ENCODE data around the gene ACP3.
"Not testable (repeated sequence)": the region's sequence is repeated elsewhere in the genome, so short reads cannot be mapped to it uniquely, and the experiment has no call there.

The ACP3 gene

GRCh38 chr3:132360717-132361116, 43.5 kb downstream of the ACP3 start:
- Histone ChIP-seq H3K9ac (ENCODE audit: low read length in 2 of 2) (no peak overlapping the region), H3K4me3 (ENCODE audit: low read length in 2 of 2) (no peak overlapping the region), H3K36me3 (ENCODE audit: control insufficient read depth in 2 of 2, insufficient read depth in 2 of 2, low read length in 2 of 2) (no peaks in the 10 kb centered on the region), H3K27ac (ENCODE audit: low read length) (no peak overlapping the region), H3K9me3 (ENCODE audit: control insufficient read depth in 2 of 2, low read length in 2 of 2) (no peaks in the 10 kb centered on the region), H3K4me1 (ENCODE audit: control insufficient read depth, insufficient read depth, low read length) (no peaks in the 10 kb centered on the region), H3K27me3 (ENCODE audit: control insufficient read depth in 1 of 2, insufficient read depth in 2 of 2, low read length in 2 of 2) (no peaks in the 10 kb centered on the region)

- H3K9ac ChIP-seq (ENCODE audit: low read length in 2 of 2), result no peak overlapping the region
- H3K36me3 ChIP-seq (ENCODE audit: control insufficient read depth in 2 of 2, insufficient read depth in 2 of 2, low read length in 2 of 2), result no peaks in the 10 kb centered on the region
- no peaks in the 10 kb centered on the region for H3K4me1 ChIP-seq (ENCODE audit: control insufficient read depth, insufficient read depth, low read length)
- H3K9me3 ChIP-seq (ENCODE audit: control insufficient read depth in 2 of 2, low read length in 2 of 2), result no peaks in the 10 kb centered on the region
- no peak overlapping the region for H3K27ac ChIP-seq (ENCODE audit: low read length)
- no peaks in the 10 kb centered on the region for H3K27me3 ChIP-seq (ENCODE audit: control insufficient read depth in 1 of 2, insufficient read depth in 2 of 2, low read length in 2 of 2)
- H3K4me3 ChIP-seq (ENCODE audit: low read length in 2 of 2), result no peak overlapping the region
Observed at GRCh38 chr3:132362329-132362728, 45.1 kb downstream of the ACP3 start.

GRCh38 chr3:132368515-132368914, 51.3 kb downstream of the ACP3 start:
- H3K4me1 ChIP-seq (ENCODE audit: control insufficient read depth, insufficient read depth, low read length), result no peaks in the 10 kb centered on the region
- H3K27ac ChIP-seq (ENCODE audit: low read length), result no peak overlapping the region
- no peak overlapping the region for H3K9ac ChIP-seq (ENCODE audit: low read length in 2 of 2)
- H3K27me3 ChIP-seq (ENCODE audit: control insufficient read depth in 1 of 2, insufficient read depth in 2 of 2, low read length in 2 of 2), result no peaks in the 10 kb centered on the region
- no peaks in the 10 kb centered on the region for H3K9me3 ChIP-seq (ENCODE audit: control insufficient read depth in 2 of 2, low read length in 2 of 2)
- H3K4me3 ChIP-seq (ENCODE audit: low read length in 2 of 2), result no peak overlapping the region
- H3K36me3 ChIP-seq (ENCODE audit: control insufficient read depth in 2 of 2, insufficient read depth in 2 of 2, low read length in 2 of 2), result no peaks in the 10 kb centered on the region

GRCh38 chr3:132368962-132369361, 51.8 kb downstream of the ACP3 start:
- Histone ChIP-seq H3K4me3 (ENCODE audit: low read length in 2 of 2) (no peak overlapping the region), H3K36me3 (ENCODE audit: control insufficient read depth in 2 of 2, insufficient read depth in 2 of 2, low read length in 2 of 2) (no peaks in the 10 kb centered on the region), H3K27me3 (ENCODE audit: control insufficient read depth in 1 of 2, insufficient read depth in 2 of 2, low read length in 2 of 2) (no peaks in the 10 kb centered on the region), H3K9me3 (ENCODE audit: control insufficient read depth in 2 of 2, low read length in 2 of 2) (no peaks in the 10 kb centered on the region), H3K9ac (ENCODE audit: low read length in 2 of 2) (no peak overlapping the region), H3K4me1 (ENCODE audit: control insufficient read depth, insufficient read depth, low read length) (no peaks in the 10 kb centered on the region), H3K27ac (ENCODE audit: low read length) (no peak overlapping the region)

GRCh38 chr3:132376945-132377354, 59.7 kb downstream of the ACP3 start:
- H3K27ac ChIP-seq (ENCODE audit: low read length); H3K4me3 ChIP-seq (ENCODE audit: low read length in 2 of 2): not testable (repeated sequence)

GRCh38 chr3:132378048-132378762, 61.0 kb downstream of the ACP3 start:
- H3K27me3 ChIP-seq (ENCODE audit: control insufficient read depth in 1 of 2, insufficient read depth in 2 of 2, low read length in 2 of 2), result peaks cover 0 to 2% of the 10 kb centered on the region in 2 donors
- H3K9me3 ChIP-seq (ENCODE audit: control insufficient read depth in 2 of 2, low read length in 2 of 2), result no peaks in the 10 kb centered on the region
- H3K4me3 ChIP-seq (ENCODE audit: low read length in 2 of 2), result no peak overlapping the region

More at GRCh38 chr3:132376945-132377354, 59.7 kb downstream of the ACP3 start:
- H3K9ac ChIP-seq (ENCODE audit: low read length in 2 of 2); H3K36me3 ChIP-seq (ENCODE audit: control insufficient read depth in 2 of 2, insufficient read depth in 2 of 2, low read length in 2 of 2); H3K9me3 ChIP-seq (ENCODE audit: control insufficient read depth in 2 of 2, low read length in 2 of 2); H3K4me1 ChIP-seq (ENCODE audit: control insufficient read depth, insufficient read depth, low read length); H3K27me3 ChIP-seq (ENCODE audit: control insufficient read depth in 1 of 2, insufficient read depth in 2 of 2, low read length in 2 of 2): not testable (repeated sequence)

GRCh38 chr3:132378846-132379245, 61.6 kb downstream of the ACP3 start:
- Histone ChIP-seq H3K27ac (ENCODE audit: low read length) (no peak overlapping the region), H3K4me3 (ENCODE audit: low read length in 2 of 2) (no peak overlapping the region), H3K9me3 (ENCODE audit: control insufficient read depth in 2 of 2, low read length in 2 of 2) (no peaks in the 10 kb centered on the region), H3K4me1 (ENCODE audit: control insufficient read depth, insufficient read depth, low read length) (no peaks in the 10 kb centered on the region), H3K9ac (ENCODE audit: low read length in 2 of 2) (no peak overlapping the region), H3K36me3 (ENCODE audit: control insufficient read depth in 2 of 2, insufficient read depth in 2 of 2, low read length in 2 of 2) (no peaks in the 10 kb centered on the region), H3K27me3 (ENCODE audit: control insufficient read depth in 1 of 2, insufficient read depth in 2 of 2, low read length in 2 of 2) (peaks cover 0 to 3% of the 10 kb centered on the region in 2 donors)

More at GRCh38 chr3:132378048-132378762, 61.0 kb downstream of the ACP3 start:
- Histone ChIP-seq H3K4me1 (ENCODE audit: control insufficient read depth, insufficient read depth, low read length) (no peaks in the 10 kb centered on the region), H3K27ac (ENCODE audit: low read length) (no peak overlapping the region), H3K9ac (ENCODE audit: low read length in 2 of 2) (no peak overlapping the region), H3K36me3 (ENCODE audit: control insufficient read depth in 2 of 2, insufficient read depth in 2 of 2, low read length in 2 of 2) (no peaks in the 10 kb centered on the region)

GRCh38 chr3:132380920-132381319, 63.7 kb downstream of the ACP3 start:
- Histone ChIP-seq H3K9me3 (ENCODE audit: control insufficient read depth in 2 of 2, low read length in 2 of 2) (no peaks in the 10 kb centered on the region), H3K27me3 (ENCODE audit: control insufficient read depth in 1 of 2, insufficient read depth in 2 of 2, low read length in 2 of 2) (peaks cover 0 to 3% of the 10 kb centered on the region in 2 donors), H3K9ac (ENCODE audit: low read length in 2 of 2) (no peak overlapping the region), H3K27ac (ENCODE audit: low read length) (no peak overlapping the region), H3K4me1 (ENCODE audit: control insufficient read depth, insufficient read depth, low read length) (no peaks in the 10 kb centered on the region), H3K36me3 (ENCODE audit: control insufficient read depth in 2 of 2, insufficient read depth in 2 of 2, low read length in 2 of 2) (no peaks in the 10 kb centered on the region), H3K4me3 (ENCODE audit: low read length in 2 of 2) (no peak overlapping the region)

- Histone ChIP-seq H3K27me3 (ENCODE audit: control insufficient read depth in 1 of 2, insufficient read depth in 2 of 2, low read length in 2 of 2) (peaks cover 0 to 3% of the 10 kb centered on the region in 2 donors), H3K9me3 (ENCODE audit: control insufficient read depth in 2 of 2, low read length in 2 of 2) (no peaks in the 10 kb centered on the region), H3K36me3 (ENCODE audit: control insufficient read depth in 2 of 2, insufficient read depth in 2 of 2, low read length in 2 of 2) (no peaks in the 10 kb centered on the region), H3K9ac (ENCODE audit: low read length in 2 of 2) (no peak overlapping the region), H3K4me3 (ENCODE audit: low read length in 2 of 2) (no peak overlapping the region), H3K27ac (ENCODE audit: low read length) (no peak overlapping the region), H3K4me1 (ENCODE audit: control insufficient read depth, insufficient read depth, low read length) (no peaks in the 10 kb centered on the region)
Observed at GRCh38 chr3:132381348-132381944, 64.2 kb downstream of the ACP3 start.

GRCh38 chr3:132382267-132382666, 65.1 kb downstream of the ACP3 start:
- H3K27me3 ChIP-seq (ENCODE audit: control insufficient read depth in 1 of 2, insufficient read depth in 2 of 2, low read length in 2 of 2), result peaks cover 0 to 3% of the 10 kb centered on the region in 2 donors
- H3K4me3 ChIP-seq (ENCODE audit: low read length in 2 of 2), result no peak overlapping the region
- no peak overlapping the region for H3K9ac ChIP-seq (ENCODE audit: low read length in 2 of 2)

GRCh38 chr3:132382688-132383194, 65.5 kb downstream of the ACP3 start:
- Histone ChIP-seq H3K27ac (ENCODE audit: low read length) (no peak overlapping the region), H3K36me3 (ENCODE audit: control insufficient read depth in 2 of 2, insufficient read depth in 2 of 2, low read length in 2 of 2) (no peaks in the 10 kb centered on the region), H3K27me3 (ENCODE audit: control insufficient read depth in 1 of 2, insufficient read depth in 2 of 2, low read length in 2 of 2) (peaks cover 0 to 3% of the 10 kb centered on the region in 2 donors), H3K9me3 (ENCODE audit: control insufficient read depth in 2 of 2, low read length in 2 of 2) (no peaks in the 10 kb centered on the region), H3K4me1 (ENCODE audit: control insufficient read depth, insufficient read depth, low read length) (no peaks in the 10 kb centered on the region), H3K9ac (ENCODE audit: low read length in 2 of 2) (no peak overlapping the region), H3K4me3 (ENCODE audit: low read length in 2 of 2) (no peak overlapping the region)

More at GRCh38 chr3:132382267-132382666, 65.1 kb downstream of the ACP3 start:
- no peak overlapping the region for H3K27ac ChIP-seq (ENCODE audit: low read length)
- H3K36me3 ChIP-seq (ENCODE audit: control insufficient read depth in 2 of 2, insufficient read depth in 2 of 2, low read length in 2 of 2), result no peaks in the 10 kb centered on the region
- no peaks in the 10 kb centered on the region for H3K9me3 ChIP-seq (ENCODE audit: control insufficient read depth in 2 of 2, low read length in 2 of 2)
- no peaks in the 10 kb centered on the region for H3K4me1 ChIP-seq (ENCODE audit: control insufficient read depth, insufficient read depth, low read length)
